Stimulated activated CD4-positive, alpha-beta T cell treated with anti-CD3 and anti-CD28 coated beads, Interleukin-1b, Interleukin-23, amount 100 ng/mL, for 4 hours (primary cell): ENCODE results near the gene ACOD1.

Source experiments
- DNase-seq, 2 donors: peaks; one replicate each; pipeline ENCODE4 v3.0.0-alpha.2; 2020; ENCODE audit warnings: low read depth in 2 of 2

ACOD1 gene

DNA sequence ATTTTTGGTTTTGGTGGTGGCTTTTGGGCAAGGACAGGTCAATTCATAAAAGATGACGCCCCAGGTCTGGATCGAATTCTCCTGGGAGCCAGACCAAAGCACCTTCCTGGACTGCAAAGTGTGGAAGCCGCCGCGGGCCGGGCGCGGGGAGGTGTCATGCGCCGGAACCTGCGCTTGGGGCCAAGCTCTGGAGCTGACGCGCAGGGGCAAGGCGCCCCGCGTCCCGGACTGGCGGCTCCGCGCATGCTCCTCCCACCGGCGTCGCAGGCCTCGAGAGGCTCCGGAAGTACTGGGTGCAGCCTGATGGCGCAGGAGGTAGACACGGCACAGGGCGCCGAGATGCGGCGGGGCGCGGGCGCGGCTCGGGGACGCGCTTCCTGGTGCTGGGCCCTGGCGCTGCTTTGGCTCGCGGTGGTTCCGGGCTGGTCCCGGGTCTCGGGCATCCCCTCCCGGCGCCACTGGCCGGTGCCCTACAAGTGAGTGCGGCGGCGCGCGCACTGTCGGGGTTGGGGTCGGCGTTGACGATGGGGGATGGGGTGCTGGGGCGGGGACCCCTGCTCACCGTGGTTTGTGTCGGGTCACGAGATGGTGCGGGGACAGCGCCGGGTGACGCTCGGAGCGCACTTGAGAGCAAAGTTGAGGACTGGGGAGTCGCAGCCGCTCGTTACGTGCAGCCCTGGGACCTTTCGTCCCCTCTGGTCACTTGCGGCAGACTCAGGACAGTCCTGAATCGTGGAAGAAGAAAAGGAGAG is 43.7 kb downstream of the ACOD1 start, which contains the start of gene CLN5:
Gene CLN5 (plus strand): TSS at position 286 of the 752 bp plus-strand sequence. CDS start 18 bp downstream, at position 304.
- DNase-seq, result peak; percentile 89 to 90

DNA sequence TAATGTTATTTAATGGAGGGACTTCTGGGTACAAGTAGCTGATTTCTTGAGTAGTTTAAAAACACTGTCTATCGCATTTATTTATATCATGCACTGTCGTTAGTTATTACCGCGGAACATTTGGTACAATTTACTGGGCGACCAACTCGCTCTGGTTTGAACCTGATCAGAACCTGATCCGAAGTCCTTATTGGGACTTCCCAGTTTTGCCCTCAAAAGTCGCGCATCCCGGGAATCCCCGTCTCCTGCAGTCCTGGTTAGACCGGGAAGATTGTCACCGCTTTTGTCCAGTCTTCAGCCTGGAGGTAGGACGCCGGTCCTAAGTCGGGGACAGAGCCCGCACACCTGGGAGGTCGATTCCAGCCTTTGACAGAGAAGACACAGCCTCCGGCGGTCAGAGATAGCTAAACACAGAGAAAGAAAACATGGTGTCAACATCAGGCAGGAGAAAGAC is 44.3 kb downstream of the ACOD1 start:
- DNase-seq, result no peak

DNA sequence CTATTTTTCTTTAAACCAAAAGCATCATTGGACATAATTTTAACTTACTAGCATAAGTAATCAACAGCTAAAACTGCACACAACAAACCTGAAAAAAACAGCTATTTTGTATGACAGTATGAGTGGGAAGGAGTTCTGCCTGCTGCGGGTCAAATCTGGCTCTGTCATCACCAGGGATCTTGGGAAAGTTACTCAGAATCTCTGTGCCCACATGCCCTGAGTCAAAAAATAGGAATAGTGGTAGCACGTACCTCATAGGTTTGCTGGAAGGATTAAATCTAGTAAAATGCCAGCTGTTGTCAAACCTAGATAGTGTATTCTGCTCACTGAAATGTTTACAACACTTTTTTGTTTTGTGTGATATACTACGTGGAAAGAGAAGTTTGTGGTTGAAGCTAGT is 44.7 kb downstream of the ACOD1 start:
- DNase-seq, result no peak

DNA sequence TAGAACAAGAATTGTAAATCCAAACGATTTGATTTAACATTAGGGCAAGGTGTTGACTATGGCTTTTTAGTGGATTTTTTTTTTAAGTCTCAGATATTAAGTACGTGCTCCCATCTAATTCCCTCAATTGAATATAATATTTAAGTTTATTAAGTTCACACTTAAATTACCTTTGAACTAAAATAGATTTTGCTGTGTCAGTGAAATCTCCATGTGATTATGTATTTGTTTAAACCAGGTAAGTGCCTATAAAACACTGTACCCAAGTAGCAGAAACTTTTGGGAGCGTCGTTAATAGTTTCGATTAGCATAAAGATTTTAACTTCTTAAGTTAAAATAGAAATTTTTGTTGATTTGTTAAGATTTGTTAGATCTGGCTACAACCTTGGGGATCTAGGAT is 45.2 kb downstream of the ACOD1 start:
- no peak for DNase-seq

DNA sequence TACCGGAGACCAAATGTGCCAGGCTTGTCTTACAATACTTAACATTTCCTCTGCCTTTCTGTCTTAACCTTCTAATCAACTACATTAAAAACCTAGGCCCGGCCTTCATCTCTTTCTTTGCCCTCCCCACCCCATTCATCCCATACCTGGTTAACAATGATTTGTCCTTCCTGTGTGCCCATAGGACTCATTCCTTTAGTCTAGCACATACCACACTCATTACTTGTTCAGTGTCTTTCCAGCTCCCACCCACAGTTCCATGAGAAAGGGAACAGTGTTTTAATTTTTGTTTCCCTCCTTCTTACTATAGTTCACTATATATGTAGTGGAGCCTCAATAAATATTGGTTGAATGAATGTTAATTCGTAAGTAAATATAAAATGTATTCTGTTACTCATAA is 46.0 kb downstream of the ACOD1 start:
- no peak for DNase-seq

DNA sequence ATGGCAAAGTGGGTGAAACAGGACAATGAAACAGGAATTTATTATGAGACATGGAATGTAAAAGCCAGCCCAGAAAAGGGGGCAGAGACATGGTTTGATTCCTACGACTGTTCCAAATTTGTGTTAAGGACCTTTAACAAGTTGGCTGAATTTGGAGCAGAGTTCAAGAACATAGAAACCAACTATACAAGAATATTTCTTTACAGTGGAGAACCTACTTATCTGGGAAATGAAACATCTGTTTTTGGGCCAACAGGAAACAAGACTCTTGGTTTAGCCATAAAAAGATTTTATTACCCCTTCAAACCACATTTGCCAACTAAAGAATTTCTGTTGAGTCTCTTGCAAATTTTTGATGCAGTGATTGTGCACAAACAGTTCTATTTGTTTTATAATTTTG is 52.2 kb downstream of the ACOD1 start:
- no peak for DNase-seq

DNA sequence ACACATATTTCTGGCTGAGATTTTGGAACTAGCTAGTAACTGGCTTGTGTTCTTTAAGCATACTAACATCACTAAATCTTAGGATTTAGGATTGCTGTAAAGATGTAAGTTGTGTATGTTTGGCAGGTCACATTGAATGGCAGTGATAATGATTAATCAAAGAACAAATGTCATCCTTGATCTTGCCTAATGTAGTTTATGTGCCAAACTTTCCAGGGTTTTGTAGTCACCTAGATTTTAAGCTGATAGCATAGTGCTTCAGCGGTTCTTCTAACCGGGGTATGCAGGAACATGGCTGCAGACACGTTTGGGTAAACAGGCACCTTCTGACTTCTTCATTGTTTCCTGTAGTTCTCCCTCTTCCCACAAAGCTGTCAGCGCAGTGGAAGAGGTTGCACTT is 53.2 kb downstream of the ACOD1 start:
- no peak for DNase-seq

DNA sequence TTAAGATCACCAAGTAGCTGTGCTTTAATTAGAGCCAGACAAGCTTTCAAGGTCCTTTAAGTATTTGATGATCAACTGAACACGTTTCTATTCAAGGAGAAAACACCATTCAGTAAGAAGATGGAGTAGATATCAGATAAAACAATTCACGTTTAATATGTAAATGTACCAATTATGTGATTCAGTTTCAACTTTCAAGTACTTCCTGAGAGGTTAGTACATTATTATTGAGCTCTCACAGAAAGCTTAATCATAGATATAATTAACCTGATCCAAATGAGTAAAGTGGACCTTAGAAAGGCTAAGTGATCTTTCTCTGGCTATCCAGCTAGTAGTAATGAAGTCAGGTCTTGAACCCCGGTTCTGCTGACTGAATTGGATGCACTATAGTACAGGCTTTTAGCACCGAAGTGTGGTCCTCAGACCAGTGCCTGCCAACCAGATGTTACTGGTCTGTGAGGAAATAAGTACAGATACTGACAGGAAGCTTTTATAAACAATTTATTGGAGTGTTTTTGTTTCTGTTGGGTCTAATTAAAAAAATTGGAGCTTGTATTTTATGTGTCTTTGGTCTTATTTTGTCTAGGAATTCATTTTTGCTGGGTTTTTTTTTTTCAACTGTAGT is 53.8 kb downstream of the ACOD1 start:
- no peak for DNase-seq

DNA sequence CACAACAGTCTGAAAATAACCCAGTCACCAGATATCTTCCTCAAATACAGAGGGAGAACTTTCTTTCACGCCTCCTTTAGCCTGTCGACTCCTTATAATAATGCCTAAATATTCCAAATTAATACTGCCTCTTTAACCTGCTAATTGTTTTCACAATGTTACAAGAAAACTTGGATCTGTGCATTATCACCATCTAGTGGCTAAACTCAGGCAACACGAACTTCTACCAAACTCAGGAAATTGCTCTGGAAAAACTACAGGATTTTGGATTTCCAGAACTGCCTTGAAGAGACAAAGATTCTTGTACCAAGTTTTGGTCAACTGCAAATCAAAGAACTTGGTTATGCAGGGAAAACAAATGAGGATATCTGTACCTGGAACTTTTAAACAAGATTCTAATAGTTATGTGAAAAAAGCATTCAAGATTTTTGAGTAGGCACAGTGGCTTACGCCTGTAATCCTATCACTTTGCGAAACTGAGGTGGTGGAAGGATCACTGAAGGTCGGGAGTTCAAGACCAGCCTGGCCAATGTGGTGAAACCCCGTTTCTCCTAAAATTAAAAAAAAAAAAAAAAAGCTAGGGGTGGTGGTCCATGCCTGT is 54.4 kb downstream of the ACOD1 start:
- no peak for DNase-seq
